HEK293T (cell line): Measurements from ENCODE around the gene CDKN2AIP.

Source experiments
- ARNT ChIP-seq: fragments of 450-650 bp; IDR thresholded peaks from 2 replicates; pipeline ENCODE4 v1.6.1; 2017; ENCODE audit warnings: mild to moderate bottlenecking
- BHLHE40 ChIP-seq: fragments of 450-650 bp; IDR thresholded peaks from 2 replicates; pipeline ENCODE4 v1.6.1; 2016; ENCODE audit warnings: mild to moderate bottlenecking, moderate library complexity, borderline replicate concordance
- CTBP1 ChIP-seq: fragments of 450-650 bp; IDR thresholded peaks from 2 replicates; pipeline ENCODE4 v1.6.1; 2016; ENCODE audit warnings: borderline replicate concordance
- ELF4 ChIP-seq: fragments of 450-650 bp; IDR thresholded peaks from 2 replicates; pipeline ENCODE4 v1.6.1; 2017; ENCODE audit warnings: antibody characterized with exemption
- FOXA1 ChIP-seq: fragments of 450-650 bp; IDR thresholded peaks from 2 replicates; pipeline ENCODE4 v1.6.1; 2016; ENCODE audit warnings: mild to moderate bottlenecking
- FOXK2 ChIP-seq: fragments of 450-650 bp; IDR thresholded peaks from 2 replicates; pipeline ENCODE4 v1.6.1; 2016; ENCODE audit warnings: mild to moderate bottlenecking
- FOXM1 ChIP-seq: fragments of 450-650 bp; IDR thresholded peaks from 2 replicates; pipeline ENCODE4 v1.6.1; 2017; ENCODE audit warnings: mild to moderate bottlenecking, borderline replicate concordance
- SP1 ChIP-seq: fragments of 450-650 bp; IDR thresholded peaks from 2 replicates; pipeline ENCODE4 v1.6.1; 2017
- SUZ12 ChIP-seq: fragments of 450-650 bp; IDR thresholded peaks from 2 replicates; pipeline ENCODE4 v1.6.1; 2016; ENCODE audit warnings: mild to moderate bottlenecking
- ZNF384 ChIP-seq: fragments of 450-650 bp; IDR thresholded peaks from 2 replicates; pipeline ENCODE4 v1.6.1; 2016

GRCh38 chr4:183401473-183401872 is 43.0 kb upstream of the CDKN2AIP start:
- TF ChIP-seq SUZ12 (no peak), BHLHE40 (no peak), ARNT (no peak), FOXM1 (no peak), FOXA1 (no peak), ZNF384 (no peak), FOXK2 (no peak), SP1 (no peak), CTBP1 (no peak), ELF4 (no peak)
